NCI-H2029 treated with DMSO at 0.1 percent for 48 hours (cell line): ENCODE results near the gene NUPR2.
"Not testable (repeated sequence)": the region's sequence is repeated elsewhere in the genome, so short reads cannot be mapped to it uniquely, and the experiment has no call there.

Experiments
- DNase-seq: peaks from one replicate; lab custom pipeline; 2025; lab: John Stamatoyannopoulos, UW

The NUPR2 gene

DNA sequence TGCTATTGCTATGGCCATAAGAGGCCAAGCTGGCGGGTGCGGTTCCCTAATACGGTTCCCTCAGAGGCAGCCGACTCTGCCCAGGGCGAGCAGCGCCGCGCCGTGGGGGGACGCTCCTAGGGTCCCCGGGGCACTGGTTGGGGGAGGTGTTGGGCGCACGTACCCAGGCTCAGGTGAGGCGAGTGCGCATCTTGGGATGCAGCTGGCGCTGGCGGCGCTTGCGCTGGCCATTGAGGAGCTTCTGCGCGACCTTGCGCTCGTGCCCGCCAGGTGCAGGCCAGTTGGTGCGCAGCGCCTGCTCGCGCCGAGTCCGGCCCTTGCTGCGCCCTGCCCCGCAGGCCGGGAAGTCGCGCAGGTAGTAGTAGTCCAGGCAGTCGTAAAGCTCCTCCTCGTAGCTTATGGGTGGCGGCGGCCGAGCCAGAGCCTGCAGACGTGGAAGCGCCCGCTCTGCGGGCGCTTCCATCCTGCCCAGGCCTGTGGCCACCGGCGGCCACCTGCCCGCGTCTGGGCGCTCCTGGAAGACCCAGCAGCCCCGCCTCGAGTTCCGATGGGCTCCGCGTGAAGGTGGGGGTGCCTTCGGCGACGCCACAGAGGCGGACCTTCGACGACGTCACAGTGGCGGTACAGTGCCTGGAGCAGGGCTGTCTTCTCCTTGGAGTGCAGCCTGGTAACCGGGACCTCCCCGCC is at the start of gene NUPR2:
Gene NUPR2, minus strand, starts transcription at position 566 of the 687 bp plus-strand sequence. Its CDS starts 103 bp downstream, at position 463.
- no peak for DNase-seq

DNA sequence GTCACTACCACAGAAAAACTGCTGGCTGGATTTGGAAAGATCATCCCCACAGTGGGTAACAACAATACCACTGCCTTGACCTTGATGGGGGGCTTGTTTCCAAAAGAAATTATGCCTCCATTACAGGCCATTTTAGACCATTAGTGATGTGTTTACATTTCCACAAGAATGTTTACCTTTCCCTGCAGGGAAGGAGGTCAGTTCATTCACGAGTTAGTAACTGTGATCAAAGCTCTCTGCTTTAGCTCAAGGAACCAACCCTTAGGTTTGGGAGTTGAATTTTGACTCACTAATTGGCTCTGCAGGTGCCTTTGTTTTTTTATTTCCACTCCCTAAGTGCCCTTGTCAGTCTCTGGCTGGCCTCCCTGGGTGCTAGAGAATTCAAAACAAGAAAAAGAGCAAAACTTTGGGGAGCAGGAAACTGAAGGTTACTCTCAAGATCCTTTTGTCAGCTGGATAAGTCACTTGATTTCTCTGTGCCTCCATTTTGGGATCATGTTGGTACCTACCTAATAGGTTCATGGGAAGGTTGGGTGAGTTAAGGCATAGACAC is 41.1 kb upstream of the NUPR2 start:
- DNase-seq: peak; percentile 12

GRCh38 chr7:56131062-56131461 is 14.8 kb upstream of the NUPR2 start:
- not testable (repeated sequence) for DNase-seq

DNA sequence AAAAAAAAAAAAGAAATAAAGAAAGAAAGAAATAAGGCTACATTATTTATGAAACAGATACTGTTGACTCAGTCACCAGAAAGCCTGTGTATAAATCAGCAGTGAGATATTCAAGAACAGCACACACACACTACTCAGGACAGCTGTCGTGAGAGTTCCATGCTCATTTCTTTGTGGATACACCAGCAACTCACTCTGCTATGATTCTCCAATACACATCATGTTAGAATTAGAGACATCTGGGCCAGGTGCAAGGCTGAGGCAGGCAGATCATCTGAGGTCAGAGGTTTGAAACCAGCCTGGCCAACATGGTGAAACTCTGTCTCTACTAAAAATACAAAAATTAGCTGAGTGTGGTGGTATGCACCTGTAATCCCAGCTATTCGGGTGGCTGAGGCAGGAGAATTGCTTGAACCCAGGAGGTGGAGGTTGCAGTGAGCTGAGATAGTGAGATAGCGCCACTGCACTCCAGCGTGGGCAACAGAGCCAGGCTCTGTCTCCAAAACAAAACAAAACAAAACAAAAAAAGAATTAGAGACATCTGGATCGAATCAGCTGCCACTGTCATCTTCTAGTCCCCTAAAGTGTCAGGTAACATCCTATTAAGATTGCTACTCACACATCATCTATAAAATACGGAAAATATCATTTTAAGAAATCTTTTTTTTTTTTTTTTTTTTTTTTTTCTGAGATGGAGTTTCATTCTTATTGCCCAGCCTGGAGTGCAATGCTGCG is 11.2 kb upstream of the NUPR2 start:
- no peak for DNase-seq

- no peak for DNase-seq
Measured at GRCh38 chr7:56125831-56126230, 9.6 kb upstream of the NUPR2 start.

DNA sequence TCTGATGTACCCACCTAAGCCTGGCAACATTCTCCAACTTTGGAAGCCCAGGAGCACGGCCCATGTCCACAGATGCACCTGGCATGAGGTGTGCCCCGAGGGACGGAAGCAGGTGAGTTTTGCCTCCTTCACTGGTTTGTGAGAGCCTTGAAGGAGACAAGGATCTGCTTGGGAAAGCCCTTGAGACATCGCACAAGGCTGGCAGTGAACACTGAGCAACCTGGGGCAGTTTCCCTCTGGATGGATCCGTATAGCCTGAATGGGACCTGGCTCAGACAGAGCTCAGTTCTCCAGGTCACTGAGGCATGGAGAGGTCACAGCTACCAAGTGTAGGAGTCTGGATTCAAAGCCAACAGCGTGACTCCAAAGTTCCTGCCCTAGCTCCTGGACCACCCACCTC is 8.8 kb upstream of the NUPR2 start:
- no peak for DNase-seq

DNA sequence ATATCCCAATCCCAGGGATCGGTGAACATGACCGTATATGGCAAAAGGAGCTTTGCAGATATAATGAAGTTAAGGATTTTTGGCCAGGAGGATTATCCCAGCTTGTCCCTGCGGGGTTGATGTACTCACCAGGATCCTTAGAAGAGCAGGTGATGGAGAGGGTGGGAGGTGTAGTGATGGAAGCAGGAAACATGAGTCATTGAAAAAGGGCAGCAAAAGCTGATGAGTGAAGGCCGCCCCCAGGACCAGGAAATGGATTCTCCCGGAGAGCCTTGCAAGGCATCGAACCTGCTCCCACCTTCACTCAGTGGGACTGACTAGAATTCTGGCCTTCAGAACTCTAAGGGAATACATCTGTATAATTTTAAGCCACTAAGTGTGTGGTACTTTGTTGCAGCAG is 5.2 kb upstream of the NUPR2 start:
- no peak for DNase-seq

- DNase-seq: not testable (repeated sequence)
Measured at GRCh38 chr7:56112244-56112643, 4.0 kb downstream of the NUPR2 start.

GRCh38 chr7:56110611-56111010 is 5.6 kb downstream of the NUPR2 start:
- no peak for DNase-seq

- DNase-seq: no peak
Measured at GRCh38 chr7:56107954-56108258, 8.3 kb downstream of the NUPR2 start.

- peak; percentile 96 for DNase-seq
Measured at GRCh38 chr7:56106108-56107073, 9.8 kb downstream of the NUPR2 start, which contains the start of gene CHCHD2. Gene CHCHD2, minus strand, starts transcription at chr7:56106476. Its CDS starts 63 bp downstream, at chr7:56106413.

- no peak for DNase-seq
Measured at GRCh38 chr7:56105508-56105907, 10.7 kb downstream of the NUPR2 start.

DNA sequence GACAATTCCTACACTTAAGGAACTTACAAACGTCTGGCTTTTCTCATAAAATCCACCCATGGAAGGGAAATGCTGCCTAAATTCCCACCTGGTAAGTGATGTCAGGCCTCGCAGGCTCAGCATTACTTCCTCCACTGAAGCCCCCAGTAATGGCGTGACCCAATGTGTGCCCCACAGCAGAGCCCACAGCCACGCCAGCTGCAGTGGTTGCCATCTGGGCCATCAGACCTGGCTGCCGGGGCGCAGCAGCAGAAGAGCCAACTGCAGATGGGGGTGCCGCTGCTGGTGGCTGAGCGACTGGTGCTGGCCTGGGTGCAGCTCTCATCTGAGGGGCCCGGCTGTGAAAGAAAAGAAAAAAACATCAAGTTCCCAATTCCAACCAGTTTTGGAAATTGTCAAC is 12.1 kb downstream of the NUPR2 start:
- DNase-seq: not testable (repeated sequence)

- DNase-seq: no peak
Measured at GRCh38 chr7:56099653-56100052, 16.6 kb downstream of the NUPR2 start.

DNA sequence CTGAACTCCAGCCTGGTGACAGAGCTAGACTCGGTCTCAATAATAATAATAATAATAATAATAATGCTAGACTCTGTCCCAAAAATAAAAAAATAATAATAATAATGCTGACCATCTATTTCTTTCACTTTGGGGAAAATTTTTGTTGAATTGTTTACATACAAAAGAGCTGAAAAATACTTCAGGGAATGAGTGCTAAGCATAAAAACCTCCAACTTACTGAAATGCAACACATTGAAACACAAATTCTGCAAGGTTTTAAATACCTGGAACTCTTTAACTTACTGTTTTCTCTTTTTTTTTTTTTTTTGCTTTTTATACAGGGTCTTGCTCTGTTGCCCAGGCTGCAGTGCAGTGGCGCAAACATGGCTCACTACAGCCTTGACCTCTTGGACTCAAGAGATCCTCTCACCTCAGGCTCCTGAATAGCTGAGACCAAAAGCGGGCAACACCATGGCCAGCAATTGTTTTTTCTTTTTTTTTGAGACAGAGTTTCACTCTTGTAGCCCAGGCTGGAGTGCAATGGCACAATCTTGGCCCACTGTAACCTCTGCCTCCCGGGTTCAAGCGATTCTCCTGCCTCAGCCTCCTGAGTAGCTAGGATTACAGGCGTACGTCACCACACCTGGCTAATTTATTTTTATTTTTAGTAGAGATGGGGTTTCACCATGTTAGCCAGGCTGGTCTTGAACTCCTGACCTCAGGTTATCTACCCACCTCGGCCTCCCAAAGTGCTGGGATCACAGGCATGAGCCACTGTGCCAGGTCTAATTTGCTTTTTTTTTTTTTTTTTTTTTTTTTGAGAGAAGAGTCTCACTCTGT is 17.8 kb downstream of the NUPR2 start:
- not testable (repeated sequence) for DNase-seq

DNA sequence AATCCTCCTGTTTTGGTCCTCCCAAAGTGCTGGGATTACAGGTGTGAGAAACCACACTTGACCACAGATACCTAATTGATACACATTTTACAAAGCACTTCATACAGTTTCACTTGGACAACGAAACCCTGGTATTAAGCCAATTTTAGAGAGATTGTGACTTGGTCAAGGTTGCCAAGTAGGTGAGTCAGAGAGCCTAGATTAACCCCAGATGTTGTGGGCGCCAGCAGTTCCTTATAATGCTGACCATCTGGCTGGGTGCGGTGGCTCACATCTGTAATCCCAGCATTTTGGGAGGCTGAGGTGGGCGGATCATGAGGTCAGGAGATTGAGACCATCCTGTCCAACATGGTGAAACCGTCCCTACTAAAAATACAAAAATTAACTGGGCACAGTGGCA is 18.5 kb downstream of the NUPR2 start:
- no peak for DNase-seq

DNA sequence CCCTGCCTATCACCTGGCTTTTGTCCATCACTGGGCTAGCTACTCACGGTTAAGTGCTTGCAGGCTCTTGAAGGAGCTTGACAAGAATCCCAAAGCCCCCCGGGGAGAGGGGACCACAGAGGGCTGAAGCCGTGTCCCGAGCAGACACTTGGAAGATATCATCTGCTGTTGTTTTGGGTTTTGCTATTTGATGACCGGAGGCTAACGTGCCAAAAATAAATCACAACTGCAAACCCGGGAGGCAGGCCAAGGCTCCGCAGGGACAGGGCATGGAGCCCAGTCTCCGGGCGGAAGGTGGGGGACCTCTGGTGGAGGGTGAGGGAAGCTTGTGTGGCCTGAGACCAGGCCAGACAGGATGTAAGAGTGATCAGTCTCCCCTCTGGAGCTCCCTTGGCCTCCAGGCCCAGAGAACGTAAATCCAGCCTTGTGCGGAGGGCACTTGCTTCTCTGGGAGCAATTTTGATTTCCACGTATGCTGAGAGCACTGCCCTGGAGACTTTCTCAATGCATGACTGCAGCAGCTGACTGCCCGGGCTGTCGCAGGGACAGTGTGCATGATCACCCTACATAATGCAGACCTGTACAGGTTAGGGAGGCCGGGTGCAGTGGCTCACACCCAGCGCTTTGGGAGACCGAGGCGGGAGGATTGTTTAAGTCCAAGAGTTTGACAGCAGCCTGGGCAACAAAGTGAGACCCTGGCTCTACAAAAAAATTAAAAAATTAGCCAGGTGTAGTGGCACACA is 23.3 kb downstream of the NUPR2 start, which contains the start of gene PHKG1:
Gene PHKG1, minus strand, starts transcription at position 164 of the 743 bp plus-strand sequence. CDS start 4,011 bp downstream, outside the sequence.
- peak; percentile 55 for DNase-seq

DNA sequence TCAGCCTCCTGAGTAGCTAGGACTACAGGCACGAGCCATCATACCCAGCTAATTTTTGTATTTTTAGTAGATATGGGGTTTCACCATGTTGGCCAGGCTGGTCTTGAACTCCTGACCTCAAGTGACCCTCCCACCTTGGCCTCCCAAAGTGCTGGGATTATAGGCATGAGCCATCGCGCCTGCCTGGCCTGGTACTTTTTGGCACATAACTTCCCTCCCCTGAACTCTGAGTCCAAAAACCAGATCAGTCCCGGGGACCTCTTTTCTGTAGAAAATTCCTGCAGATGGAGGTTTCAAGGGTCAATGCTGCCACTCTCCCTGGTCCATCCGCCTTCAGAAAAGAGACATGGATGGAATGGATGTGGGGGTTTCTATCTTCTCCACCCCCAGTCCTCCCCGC is 23.8 kb downstream of the NUPR2 start:
- not testable (repeated sequence) for DNase-seq

DNA sequence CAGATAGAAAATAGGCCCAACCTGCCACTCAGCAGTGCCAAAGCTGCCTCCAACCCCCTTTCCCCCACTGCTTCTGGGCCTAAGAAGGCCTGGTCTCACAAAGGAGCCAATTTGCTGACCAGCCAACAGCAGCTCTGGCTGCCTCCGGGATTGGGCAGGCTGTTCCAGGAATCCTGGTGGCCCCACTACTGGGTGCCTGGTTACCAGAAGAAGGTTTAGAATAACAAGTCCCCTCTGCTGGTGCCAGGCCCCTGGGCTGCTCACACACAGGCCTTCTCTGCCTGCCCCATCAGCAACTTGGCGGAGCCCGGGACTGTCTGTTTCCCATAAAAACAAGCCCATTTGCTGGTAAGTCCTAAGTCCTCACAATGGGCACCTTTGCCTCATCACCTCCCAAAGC is 24.6 kb downstream of the NUPR2 start:
- DNase-seq: no peak

GRCh38 chr7:56087445-56087844 is 28.8 kb downstream of the NUPR2 start:
- no peak for DNase-seq
